Testis (tissue), 3 donors: ENCODE results near the gene ATG4A. TPM values are rescaled to one million over a fixed set of nuclear protein-coding genes. Genes with fewer than 3 reads are reported as not detected.

Experiments used
- DNase-seq: peaks from one replicate; pipeline ENCODE4 v3.0.0-alpha.2; 2019
- H3K27ac ChIP-seq, 2 donors: fragments of 200-600 bp; sonication (generic); one replicate each; pipeline ENCODE4 v1.5.1; 2019
- H3K27me3 ChIP-seq: fragments of 200-600 bp; sonication (generic); one replicate; pipeline ENCODE4 v1.5.1; 2019
- H3K36me3 ChIP-seq: fragments of 200-600 bp; sonication (generic); one replicate; pipeline ENCODE4 v1.5.1; 2017; ENCODE audit warnings: low read depth; ENCODE audit errors: missing control alignments
- H3K4me1 ChIP-seq: fragments of 200-600 bp; sonication (generic); one replicate; pipeline ENCODE4 v1.5.1; 2019
- H3K4me3 ChIP-seq, 2 donors: fragments of 200-600 bp; sonication (generic); one replicate each; pipeline ENCODE4 v1.5.1; 2017 to 2019
- H3K9me3 ChIP-seq: fragments of 200-600 bp; sonication (generic); one replicate; pipeline ENCODE4 v1.5.1; 2017
- POLR2A ChIP-seq: fragments of 450-650 bp; IDR thresholded peaks from one replicate; pipeline ENCODE4 v1.6.1; 2017; ENCODE audit warnings: antibody characterized with exemption, mild to moderate bottlenecking, moderate library complexity
- WGBS, 2 donors: methylation state at CpG; one replicate each; pipeline ENCODE4 v1.1.5; 2018; 5-methylcytosine and 5-hydroxymethylcytosine counted together
- intact Hi-C: fragments of 100-400 bp; cut with DNase I; formaldehyde crosslinking; loops from one replicate; pipeline ENCODE4 v1.15.1; 2023; ENCODE audit warnings: low total_unique reads
- polyA plus RNA-seq: library from polyadenylated mRNA; stranded (reverse); fragments of 350-450 nt; fragmentation: Illumina TruSeq; extraction: RNeasy Lipid Tissue Mini Kit (QIAGEN cat#74804); gene quantifications from one replicate; pipeline ENCODE4 v1.2.3, GENCODE V29; 2014; ENCODE audit warnings: low read depth, low replicate concordance; ENCODE audit not compliant: insufficient read depth
- total RNA-seq, 2 donors: library from RNA; depleted of rRNA; stranded (reverse); fragments of >200 nt; gene quantifications; one replicate each; pipeline ENCODE4 v1.2.3, GENCODE V29; 2016
- TF ChIP-seq, protein P1 (sequence below), 3 experiments: fragments of 450-650 bp in 2 of 3; fragments of 200-600 bp in 1 of 3; sonication (generic) in 1 of 3; IDR thresholded peaks; one replicate each; pipeline ENCODE4 v1.5.1; 2016 to 2019; ENCODE audit warnings: antibody characterized with exemption in 3 of 3, mild to moderate bottlenecking in 2 of 3, moderate library complexity in 1 of 3

ATG4A gene
- total and polyA plus RNA-seq, 3 donors from 2014 or later: 8.5 to 9.0 (median 8.8) TPM

DNA sequence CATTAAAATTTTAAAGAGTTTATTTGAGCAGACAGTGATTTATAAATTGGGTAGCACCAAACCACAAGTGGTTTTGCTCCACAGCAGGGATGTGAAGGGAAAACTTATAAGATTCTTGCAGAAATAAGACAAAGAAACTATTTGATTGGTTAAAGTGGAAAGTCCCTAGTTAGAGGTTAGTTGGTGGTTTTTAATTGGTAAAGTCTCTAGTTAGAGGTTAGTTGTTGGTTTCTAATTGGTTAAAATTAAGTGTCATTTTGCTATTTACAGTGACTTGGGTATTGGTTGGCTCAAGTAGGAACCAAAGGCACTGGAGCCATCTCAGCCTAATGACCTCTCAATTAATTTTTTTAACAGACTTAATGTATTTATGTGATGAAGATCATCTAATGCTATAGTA lies 23.0 kb downstream of the ATG4A start:
- no peaks in the 10 kb centered on the region for H3K9me3 ChIP-seq
- no peak for DNase-seq
- no peaks in the 10 kb centered on the region for H3K36me3 ChIP-seq
- no peak for TF ChIP-seq POLR2A
- TF ChIP-seq, protein P1, sequence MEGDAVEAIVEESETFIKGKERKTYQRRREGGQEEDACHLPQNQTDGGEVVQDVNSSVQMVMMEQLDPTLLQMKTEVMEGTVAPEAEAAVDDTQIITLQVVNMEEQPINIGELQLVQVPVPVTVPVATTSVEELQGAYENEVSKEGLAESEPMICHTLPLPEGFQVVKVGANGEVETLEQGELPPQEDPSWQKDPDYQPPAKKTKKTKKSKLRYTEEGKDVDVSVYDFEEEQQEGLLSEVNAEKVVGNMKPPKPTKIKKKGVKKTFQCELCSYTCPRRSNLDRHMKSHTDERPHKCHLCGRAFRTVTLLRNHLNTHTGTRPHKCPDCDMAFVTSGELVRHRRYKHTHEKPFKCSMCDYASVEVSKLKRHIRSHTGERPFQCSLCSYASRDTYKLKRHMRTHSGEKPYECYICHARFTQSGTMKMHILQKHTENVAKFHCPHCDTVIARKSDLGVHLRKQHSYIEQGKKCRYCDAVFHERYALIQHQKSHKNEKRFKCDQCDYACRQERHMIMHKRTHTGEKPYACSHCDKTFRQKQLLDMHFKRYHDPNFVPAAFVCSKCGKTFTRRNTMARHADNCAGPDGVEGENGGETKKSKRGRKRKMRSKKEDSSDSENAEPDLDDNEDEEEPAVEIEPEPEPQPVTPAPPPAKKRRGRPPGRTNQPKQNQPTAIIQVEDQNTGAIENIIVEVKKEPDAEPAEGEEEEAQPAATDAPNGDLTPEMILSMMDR (IDR thresholded peaks at IDR 0.05): no peak
- H3K4me1 ChIP-seq: no peaks in the 10 kb centered on the region
- no peak overlapping the region for H3K4me3 ChIP-seq
- intact Hi-C loops: no loop called here
- H3K27ac ChIP-seq: no peak overlapping the region
- no peaks in the 10 kb centered on the region for H3K27me3 ChIP-seq

GRCh38 chrX:108117988-108118387 lies 26.4 kb downstream of the ATG4A start:
- no peak for DNase-seq
- Histone ChIP-seq H3K27me3 (no peaks in the 10 kb centered on the region), H3K36me3 (no peaks in the 10 kb centered on the region), H3K27ac (no peak overlapping the region), H3K4me1 (no peaks in the 10 kb centered on the region), H3K9me3 (no peaks in the 10 kb centered on the region), H3K4me3 (no peak overlapping the region)
- TF ChIP-seq, protein P1 (IDR thresholded peaks at IDR 0.05): no peak
- no peak for TF ChIP-seq POLR2A
- 81 to 94% methylated on average over 2 to 3 of the region's 3 CpGs for WGBS, 2 donors
- intact Hi-C loops: no loop called here

DNA sequence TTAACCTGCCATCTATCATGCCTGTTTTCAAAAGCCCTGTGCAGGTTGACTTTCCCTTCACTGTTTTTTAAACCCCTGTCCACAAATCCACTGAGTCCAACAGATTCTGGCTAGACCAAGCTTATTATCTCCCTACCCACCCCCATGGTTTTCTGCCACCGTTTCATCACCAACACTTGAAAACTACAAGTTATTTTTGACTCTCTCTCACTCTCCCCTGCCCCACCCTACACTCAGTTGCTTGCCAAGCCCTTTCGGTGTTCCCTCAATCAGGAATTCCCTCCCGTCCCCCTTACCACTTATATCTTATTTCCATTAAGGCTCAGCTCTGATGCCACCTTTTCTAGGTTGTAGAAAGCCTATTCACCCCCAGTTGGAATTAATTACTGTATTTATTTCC lies 29.7 kb downstream of the ATG4A start:
- Histone ChIP-seq H3K4me3 (no peak overlapping the region), H3K9me3 (no peaks in the 10 kb centered on the region), H3K27ac (no peak overlapping the region), H3K4me1 (no peaks in the 10 kb centered on the region), H3K27me3 (no peaks in the 10 kb centered on the region), H3K36me3 (no peaks in the 10 kb centered on the region)
- TF ChIP-seq, protein P1 (IDR thresholded peaks at IDR 0.05): no peak
- TF ChIP-seq POLR2A: no peak
- WGBS, 2 donors: 68 to 86% methylated on average over 3 of the region's 3 CpGs
- no peak for DNase-seq
- intact Hi-C loops: no loop called here

DNA sequence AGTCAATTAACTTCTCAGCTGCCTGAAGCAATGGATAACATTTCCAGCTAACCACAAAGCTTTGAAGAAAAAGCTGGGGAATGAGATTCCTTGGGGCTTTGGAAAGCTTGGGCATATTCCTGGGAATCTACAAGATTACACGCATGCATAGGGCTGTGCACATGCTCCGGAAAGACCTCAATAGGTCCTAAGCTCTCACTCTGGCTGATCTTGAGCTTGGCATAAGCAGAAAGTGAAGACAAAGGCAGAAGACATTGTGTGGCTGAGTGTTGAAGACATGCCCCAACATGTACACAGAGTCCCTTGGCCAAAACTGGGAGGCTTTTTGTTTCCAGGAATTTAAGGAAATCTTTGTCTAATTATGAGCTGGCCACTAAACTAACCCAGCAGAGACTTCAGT lies 31.2 kb downstream of the ATG4A start:
- intact Hi-C loops: no loop called here
- TF ChIP-seq POLR2A: no peak
- TF ChIP-seq, protein P1 (IDR thresholded peaks at IDR 0.05): no peak
- no peak for DNase-seq
- no peaks in the 10 kb centered on the region for H3K27me3 ChIP-seq
- H3K27ac ChIP-seq: no peak overlapping the region
- no peaks in the 10 kb centered on the region for H3K4me1 ChIP-seq
- WGBS, 2 donors: 50 to 64% methylated on average over 1 to 2 of the region's 2 CpGs
- H3K9me3 ChIP-seq: no peaks in the 10 kb centered on the region
- H3K36me3 ChIP-seq: no peaks in the 10 kb centered on the region
- no peak overlapping the region for H3K4me3 ChIP-seq

DNA sequence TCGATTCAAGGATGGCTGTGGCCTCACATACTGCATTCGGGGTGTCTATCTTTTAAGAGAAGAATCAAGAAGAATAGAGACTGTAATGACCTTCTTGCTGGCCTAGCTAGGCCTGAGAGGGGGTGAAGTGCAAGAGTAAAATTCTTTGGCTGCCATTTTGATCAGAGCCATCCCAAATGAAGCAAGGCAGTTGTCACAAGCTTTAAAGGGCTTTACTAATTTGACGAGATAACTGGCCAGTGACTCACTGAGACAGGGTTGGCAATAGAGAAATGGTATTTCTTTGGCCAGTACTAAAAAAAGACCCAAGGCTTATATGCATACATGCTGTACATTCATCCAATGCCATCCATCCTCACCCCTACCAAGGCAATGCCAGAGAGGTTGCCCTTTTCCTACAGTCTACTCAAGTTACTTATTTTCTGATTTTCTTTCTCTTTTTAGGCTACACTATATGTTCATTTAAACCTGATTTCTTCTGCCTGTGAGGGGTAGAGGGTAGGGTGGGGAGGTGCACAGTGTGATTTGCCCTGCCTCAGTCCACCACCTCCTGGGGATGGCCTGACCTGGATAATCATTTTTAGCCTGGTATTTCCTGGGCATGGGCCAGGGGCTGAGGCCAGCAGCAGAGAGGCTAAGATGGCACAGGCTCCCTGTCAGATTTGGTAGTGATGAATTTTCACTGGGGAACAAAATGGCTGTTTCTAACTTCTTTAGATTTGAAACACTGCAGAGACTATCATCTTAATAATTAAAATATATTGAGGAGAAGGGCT lies 32.2 kb downstream of the ATG4A start:
- no peak overlapping the region for H3K4me3 ChIP-seq
- intact Hi-C loops: no loop called here
- no peak for DNase-seq
- 94 to 97% methylated on average over 3 of the region's 3 CpGs for WGBS, 2 donors
- H3K27ac ChIP-seq: no peak overlapping the region
- H3K36me3 ChIP-seq: no peaks in the 10 kb centered on the region
- TF ChIP-seq, protein P1 (IDR thresholded peaks at IDR 0.05): no peak
- no peak for TF ChIP-seq POLR2A
- no peaks in the 10 kb centered on the region for H3K4me1 ChIP-seq
- H3K9me3 ChIP-seq: no peaks in the 10 kb centered on the region
- H3K27me3 ChIP-seq: no peaks in the 10 kb centered on the region
